Left forelimb (tissue), 1 donor: ENCODE measurements around the gene RAB4A.

Source experiments
- DNase-seq: peaks from one replicate; pipeline ENCODE4 v3.0.0-alpha.2; 2018; ENCODE audit warnings: low spot score

Gene RAB4A

GRCh38 chr1:229270547-229271447 lies at the start of gene RAB4A:
TSS of gene RAB4A (plus strand) at chr1:229271111. CDS start at chr1:229271340, 229 bp downstream.
- DNase-seq: peak; percentile 87

- no peak for DNase-seq
Measured at GRCh38 chr1:229222081-229222480, 48.8 kb upstream of the RAB4A start.

- no peak for DNase-seq
Measured at GRCh38 chr1:229223498-229223897, 47.4 kb upstream of the RAB4A start.

- DNase-seq: no peak
Measured at GRCh38 chr1:229224308-229224707, 46.6 kb upstream of the RAB4A start.

- no peak for DNase-seq
Measured at GRCh38 chr1:229225331-229225782, 45.6 kb upstream of the RAB4A start.

GRCh38 chr1:229226796-229227195 lies 44.1 kb upstream of the RAB4A start:
- DNase-seq: no peak

GRCh38 chr1:229227298-229227919 lies 43.5 kb upstream of the RAB4A start:
- DNase-seq: peak; percentile 90

- DNase-seq: no peak
Measured at GRCh38 chr1:229228522-229228921, 42.4 kb upstream of the RAB4A start.

GRCh38 chr1:229229137-229229720 lies 41.7 kb upstream of the RAB4A start:
- no peak for DNase-seq

GRCh38 chr1:229229721-229230139 lies 41.2 kb upstream of the RAB4A start:
- DNase-seq: no peak

- no peak for DNase-seq
Measured at GRCh38 chr1:229230140-229230892, 40.6 kb upstream of the RAB4A start.

GRCh38 chr1:229230893-229231753 lies 39.8 kb upstream of the RAB4A start:
- DNase-seq: no peak

- no peak for DNase-seq
Measured at GRCh38 chr1:229231754-229232119, 39.2 kb upstream of the RAB4A start.

GRCh38 chr1:229234870-229235472 lies 35.9 kb upstream of the RAB4A start:
- no peak for DNase-seq

GRCh38 chr1:229237320-229237719 lies 33.6 kb upstream of the RAB4A start:
- DNase-seq: no peak

GRCh38 chr1:229238231-229238630 lies 32.7 kb upstream of the RAB4A start:
- DNase-seq: no peak

- no peak for DNase-seq
Measured at GRCh38 chr1:229238674-229239415, 32.1 kb upstream of the RAB4A start.

GRCh38 chr1:229240532-229240931 lies 30.4 kb upstream of the RAB4A start:
- DNase-seq: no peak

GRCh38 chr1:229241390-229241789 lies 29.5 kb upstream of the RAB4A start:
- no peak for DNase-seq

- DNase-seq: no peak
Measured at GRCh38 chr1:229243638-229244037, 27.3 kb upstream of the RAB4A start.
